Measurements from ENCODE around the gene VWA3A.
A peak's percentile ranks its signal among the peaks of the same experiment; 100 is the strongest.
"Not testable (repeated sequence)": the region's sequence is repeated elsewhere in the genome, so short reads cannot be mapped to it uniquely, and the experiment has no call there.

VWA3A gene

DNA sequence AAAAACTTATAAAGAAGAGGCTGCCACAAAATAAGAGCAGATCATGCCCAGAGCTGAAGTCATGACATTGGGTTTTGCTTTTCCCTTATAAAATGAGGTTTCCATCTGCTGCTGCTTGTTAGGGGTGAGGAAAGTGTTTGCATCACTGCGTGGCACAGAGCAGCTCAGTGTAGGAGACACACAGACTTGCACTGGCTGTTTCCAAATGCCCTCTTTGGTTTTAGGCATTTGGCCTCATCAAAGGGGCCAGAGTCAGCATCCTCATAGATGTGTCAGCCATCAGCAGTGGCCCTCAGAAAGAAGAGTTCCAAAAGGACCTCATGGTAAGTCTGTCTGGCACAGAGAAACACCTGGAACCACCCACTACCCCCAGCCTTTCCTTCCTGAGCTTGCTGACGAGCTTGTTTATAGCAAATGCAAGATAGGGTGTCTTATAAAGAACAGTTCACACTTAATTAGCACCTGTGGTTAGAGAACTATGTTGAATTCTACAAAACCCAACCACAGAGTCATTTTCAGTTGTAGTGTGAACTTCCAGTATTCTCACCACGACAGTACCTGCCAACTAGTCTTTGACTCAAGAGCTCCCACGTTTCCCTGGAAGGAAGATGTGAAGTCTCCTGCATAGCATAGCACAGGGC is 17.0 kb downstream of the VWA3A start:
- FAIRE-seq (no peak), DNase-seq (ENCODE audit: insufficient read length, low spot score) (no peak)
- TF ChIP-seq POLR2A (IDR thresholded peaks at IDR 0.05; ENCODE audit: low read depth, low read length), result no peak

DNA sequence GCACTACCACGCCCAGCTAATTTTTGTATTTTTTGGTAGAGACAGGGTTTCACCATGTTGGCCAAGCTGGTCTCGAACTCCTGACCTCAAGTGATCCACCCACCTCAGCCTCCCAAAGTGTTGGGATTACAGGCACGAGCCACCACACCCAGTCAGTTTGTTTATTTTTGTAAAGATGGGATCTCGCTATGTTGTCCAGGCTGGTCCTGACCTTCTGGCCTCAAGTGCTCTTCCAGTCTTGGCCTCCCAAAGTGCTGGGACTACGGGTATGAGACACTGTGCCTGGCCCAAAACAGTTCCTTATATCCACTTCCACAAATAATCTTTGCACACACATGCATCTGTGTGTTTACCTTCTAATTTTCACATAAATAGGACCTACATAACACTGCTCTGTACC is 19.3 kb downstream of the VWA3A start:
- DNase-seq (ENCODE audit: insufficient read length, low spot score); FAIRE-seq: not testable (repeated sequence)

DNA sequence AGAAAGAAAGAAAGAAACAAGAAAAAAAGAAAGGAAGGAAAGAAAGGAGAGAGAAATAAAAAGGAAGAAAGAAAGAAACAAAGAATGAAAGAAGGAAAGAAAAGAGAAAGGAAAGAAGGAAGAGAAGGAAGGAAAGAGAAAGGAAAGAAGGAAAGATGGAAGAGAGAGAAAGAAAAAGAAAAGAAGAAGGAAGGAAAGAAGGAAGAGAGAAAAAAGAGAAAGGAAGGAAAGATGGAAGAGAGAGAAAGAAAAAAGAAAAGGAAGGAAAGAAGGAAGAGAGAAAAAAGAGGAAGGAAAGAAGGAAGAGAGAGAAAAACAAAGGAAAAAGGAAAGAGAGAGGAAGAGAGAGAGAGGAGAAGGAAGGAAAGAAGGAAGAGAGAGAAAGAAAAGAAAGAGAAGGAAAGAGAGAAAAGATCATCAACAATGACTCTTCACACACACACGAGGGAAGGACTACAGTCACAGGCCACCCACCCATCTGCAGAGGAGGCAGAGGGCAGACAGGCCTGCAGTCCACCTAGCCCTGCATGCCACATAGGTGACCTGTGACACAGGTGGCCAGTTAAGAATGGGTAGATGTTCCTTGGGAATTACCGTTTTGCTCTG is 23.9 kb downstream of the VWA3A start:
- no peak for DNase-seq (ENCODE audit: insufficient read length, low spot score)
- FAIRE-seq, result no peak
- TF ChIP-seq POLR2A (IDR thresholded peaks at IDR 0.05; ENCODE audit: low read depth, low read length), result no peak

DNA sequence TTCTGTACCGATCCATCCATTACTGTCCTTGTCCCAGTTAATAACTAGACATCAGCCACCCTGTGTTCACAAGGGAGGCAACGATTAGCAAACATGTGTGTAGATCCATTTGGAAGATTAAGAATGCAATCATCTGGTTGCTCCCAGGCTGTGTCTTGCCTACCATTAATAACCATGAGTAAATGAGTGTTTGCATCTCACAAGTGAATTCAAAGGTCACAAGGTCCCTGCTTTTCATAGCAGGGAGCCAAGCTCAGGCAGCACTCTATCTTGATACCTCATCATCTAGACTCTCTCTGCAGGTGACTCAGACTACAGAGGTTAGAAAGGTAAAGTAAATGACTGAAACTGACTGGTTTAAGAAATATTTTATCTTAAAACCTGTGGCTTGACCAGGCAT is 25.3 kb downstream of the VWA3A start:
- DNase-seq (ENCODE audit: insufficient read length, low spot score), result no peak
- no peak for TF ChIP-seq POLR2A (IDR thresholded peaks at IDR 0.05; ENCODE audit: low read depth, low read length)

DNA sequence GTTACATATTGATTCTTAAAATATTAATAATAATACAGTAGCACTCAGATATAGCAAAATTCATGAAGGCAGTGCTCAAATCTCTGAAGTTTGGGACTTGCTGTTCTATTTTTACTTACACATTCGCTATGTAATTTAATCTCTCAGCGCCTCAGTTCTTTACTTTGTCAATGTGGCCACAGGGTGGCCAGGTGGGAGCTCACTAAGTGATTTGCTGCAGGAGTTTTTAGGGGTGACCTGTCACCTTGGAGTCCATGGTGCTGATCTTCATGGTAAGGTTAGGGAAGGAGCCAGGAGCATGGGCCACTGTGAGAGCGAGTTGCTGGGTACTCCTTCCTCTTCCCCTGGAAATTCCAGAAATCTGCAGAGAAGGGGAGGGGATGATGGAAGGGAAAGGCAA is 28.1 kb downstream of the VWA3A start:
- DNase-seq (ENCODE audit: insufficient read length, low spot score) (no peak), FAIRE-seq (no peak)
- TF ChIP-seq POLR2A (IDR thresholded peaks at IDR 0.05; ENCODE audit: low read depth, low read length), result no peak

More for the DNA sequence above, 25.3 kb downstream of the VWA3A start:
- FAIRE-seq, result no peak

DNA sequence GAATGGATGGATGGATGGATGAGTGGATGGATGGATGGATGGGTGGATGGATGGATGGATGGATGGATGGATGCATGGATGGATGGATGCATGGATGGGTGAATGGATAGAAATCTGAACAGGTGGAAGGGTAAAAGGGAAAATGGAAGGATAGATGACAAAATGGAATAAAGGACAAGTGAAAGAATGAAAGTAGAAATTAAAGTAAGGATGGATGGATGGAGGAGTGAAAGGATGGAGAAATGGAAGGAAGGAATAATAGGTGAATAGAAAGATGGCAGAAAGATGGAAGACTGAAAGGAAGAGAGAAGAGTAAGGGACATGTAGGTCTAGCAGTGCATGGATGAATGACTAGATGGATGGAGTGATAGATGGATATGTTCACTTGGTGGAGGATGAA is 29.9 kb downstream of the VWA3A start:
- FAIRE-seq (no peak), DNase-seq (ENCODE audit: insufficient read length, low spot score) (no peak)
- no peak for TF ChIP-seq POLR2A (IDR thresholded peaks at IDR 0.05; ENCODE audit: low read depth, low read length)

DNA sequence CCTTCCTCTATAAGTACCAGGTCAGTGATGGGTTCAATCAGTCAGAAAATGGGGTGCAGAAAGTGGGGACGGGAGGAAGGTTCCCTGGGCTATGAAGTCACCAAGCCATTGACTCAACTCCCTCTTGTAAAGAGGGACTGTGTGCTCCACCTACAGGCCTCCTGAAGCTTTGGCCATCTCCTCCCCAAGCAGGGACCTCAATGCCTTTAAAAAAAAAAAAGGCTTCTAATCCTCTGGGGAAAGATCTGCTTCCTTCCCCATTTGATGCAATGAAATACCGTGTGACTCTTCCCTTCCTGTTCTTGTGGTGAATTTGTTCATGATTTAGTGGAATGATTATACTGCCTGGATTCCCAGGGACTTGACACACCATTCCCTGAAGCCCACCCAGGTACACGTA is 30.8 kb downstream of the VWA3A start:
- TF ChIP-seq POLR2A (IDR thresholded peaks at IDR 0.05; ENCODE audit: low read depth, low read length), result no peak
- FAIRE-seq, result no peak
- no peak for DNase-seq (ENCODE audit: insufficient read length, low spot score)

DNA sequence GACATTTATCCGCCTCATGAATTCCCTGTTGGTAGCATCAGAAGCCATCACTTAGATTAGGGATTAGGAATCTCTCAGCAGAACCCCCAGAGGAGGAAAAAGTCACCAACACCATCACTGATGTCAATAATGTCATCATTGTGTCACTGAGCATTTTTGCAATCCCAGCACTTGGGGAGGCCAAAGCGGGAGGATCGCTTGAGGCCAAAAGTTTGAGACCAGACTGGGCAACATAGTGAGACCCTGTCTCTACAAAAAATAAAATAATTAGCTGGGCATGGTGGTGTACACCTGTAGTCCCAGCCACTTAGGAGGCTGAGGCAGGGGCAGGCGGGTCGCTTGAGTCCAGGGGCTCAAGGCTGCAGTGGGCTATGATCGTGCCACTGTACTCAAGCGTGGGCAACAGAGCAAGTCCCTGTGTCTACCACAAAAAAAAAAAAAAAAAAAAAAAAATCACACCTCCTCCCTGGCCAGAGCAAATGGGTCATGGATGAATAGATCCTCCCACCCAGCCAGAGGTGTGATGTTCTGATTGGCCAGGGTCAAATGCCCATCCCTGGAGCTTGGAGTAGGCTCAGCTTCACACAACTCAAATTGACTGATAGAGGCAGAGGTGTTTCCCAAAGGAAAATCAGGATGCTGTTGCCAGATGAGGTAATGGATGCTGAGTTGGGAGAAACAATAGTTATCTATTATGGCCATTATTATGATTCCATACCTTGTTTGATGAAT is 31.6 kb downstream of the VWA3A start:
- DNase-seq (ENCODE audit: insufficient read length, low spot score) (peak; percentile 15), FAIRE-seq (no peak)
- TF ChIP-seq POLR2A (IDR thresholded peaks at IDR 0.05; ENCODE audit: low read depth, low read length), result no peak

DNA sequence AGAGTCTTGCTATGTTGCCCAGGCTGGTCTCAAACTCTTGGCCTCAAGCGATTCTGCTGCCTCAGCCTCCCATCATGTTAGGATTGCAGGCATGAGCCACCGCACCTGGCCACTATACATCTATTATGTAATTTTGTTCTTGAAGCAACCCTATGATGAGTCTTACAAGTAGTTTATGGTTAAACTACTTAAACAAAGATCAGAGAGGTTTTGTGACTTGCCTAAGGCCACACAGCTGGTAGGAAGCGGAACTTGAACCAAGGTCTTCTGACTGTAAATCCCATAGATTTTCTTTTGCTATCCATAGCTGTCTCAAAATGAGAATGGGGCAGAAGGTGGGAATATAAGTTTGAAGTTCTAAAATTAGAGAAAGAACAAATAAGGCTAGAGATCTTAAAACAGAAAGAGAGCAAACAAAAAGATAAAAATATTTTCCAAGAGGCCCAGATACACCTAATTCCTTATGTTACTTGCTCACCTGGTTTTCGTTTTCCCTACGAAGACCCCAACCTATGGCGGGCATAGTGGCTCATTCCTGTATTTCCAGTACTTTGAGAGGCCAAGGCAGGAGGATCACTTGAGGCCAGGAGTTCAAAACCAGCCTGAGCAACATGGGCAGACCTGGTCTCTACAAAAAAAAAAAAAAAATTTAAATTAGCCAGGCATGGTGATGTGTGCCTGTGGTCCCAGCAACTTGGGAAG is 32.4 kb downstream of the VWA3A start:
- no peak for DNase-seq (ENCODE audit: insufficient read length, low spot score)
- TF ChIP-seq POLR2A (IDR thresholded peaks at IDR 0.05; ENCODE audit: low read depth, low read length), result no peak
- FAIRE-seq, result no peak

DNA sequence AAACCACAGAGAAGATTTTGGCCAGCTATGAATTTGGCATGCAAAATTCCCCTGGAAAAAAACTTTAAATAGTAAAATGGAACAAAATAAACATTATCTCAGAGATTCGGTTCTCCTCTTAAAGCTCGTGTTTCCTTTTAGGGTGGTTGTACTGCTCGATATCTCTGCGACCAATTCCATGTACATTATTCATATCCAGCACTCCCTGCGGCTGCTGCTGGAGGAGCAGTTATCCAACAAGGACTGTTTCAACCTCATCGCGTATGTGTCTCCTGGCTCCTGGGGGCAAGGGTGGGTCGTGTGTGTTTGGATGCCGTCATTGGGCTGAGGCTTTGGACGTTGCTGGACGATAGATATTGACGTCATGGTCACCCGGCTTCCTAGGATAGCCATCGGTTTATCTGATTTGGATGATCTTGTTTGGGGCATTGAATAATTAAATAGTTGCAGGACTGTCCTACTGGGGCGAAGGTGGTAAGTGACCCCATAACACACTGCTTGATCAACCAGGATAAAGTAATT is 33.8 kb downstream of the VWA3A start:
- FAIRE-seq (no peak), DNase-seq (ENCODE audit: insufficient read length, low spot score) (no peak)

DNA sequence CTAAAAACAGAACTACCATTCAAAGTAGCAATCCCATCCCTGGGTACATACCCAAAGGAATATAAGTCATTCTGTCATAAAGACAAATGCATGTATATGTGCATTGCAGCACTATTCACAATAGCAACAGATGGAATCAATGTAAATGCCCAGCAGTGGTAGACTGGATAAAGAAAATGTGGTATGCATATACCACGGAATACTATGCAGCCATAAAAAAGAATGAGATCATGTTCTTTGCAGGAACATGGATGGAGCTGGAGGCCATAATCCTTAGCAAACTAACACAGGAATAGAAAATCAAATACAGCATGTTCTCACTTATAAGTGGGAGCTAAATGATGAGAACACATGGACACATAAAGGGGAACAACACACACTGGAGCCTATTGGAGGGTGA is 36.2 kb downstream of the VWA3A start:
- DNase-seq (ENCODE audit: insufficient read length, low spot score); FAIRE-seq: not testable (repeated sequence)

More for the DNA sequence above, 33.8 kb downstream of the VWA3A start:
- TF ChIP-seq POLR2A (IDR thresholded peaks at IDR 0.05; ENCODE audit: low read depth, low read length), result no peak

DNA sequence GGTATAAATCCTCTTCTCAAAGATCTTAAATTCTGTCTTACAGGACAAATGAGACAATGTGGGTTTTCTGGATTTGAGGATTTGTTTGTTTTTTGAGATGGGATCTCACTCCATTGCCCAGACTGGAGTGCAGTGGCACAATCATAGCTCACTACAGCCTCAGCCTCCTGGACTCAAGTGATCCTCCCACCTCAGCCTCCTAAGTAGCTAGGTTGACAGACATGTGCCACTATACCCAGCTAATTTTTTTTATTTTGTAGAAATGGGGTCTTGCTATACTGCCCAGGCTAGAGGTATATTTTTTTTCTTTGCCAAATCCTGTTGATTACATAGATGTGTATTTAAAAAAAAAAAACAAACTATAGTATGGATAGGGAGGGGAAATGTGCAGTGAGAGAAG is 38.2 kb downstream of the VWA3A start:
- no peak for FAIRE-seq
- TF ChIP-seq POLR2A (IDR thresholded peaks at IDR 0.05; ENCODE audit: low read depth, low read length), result no peak
- DNase-seq (ENCODE audit: insufficient read length, low spot score), result no peak

DNA sequence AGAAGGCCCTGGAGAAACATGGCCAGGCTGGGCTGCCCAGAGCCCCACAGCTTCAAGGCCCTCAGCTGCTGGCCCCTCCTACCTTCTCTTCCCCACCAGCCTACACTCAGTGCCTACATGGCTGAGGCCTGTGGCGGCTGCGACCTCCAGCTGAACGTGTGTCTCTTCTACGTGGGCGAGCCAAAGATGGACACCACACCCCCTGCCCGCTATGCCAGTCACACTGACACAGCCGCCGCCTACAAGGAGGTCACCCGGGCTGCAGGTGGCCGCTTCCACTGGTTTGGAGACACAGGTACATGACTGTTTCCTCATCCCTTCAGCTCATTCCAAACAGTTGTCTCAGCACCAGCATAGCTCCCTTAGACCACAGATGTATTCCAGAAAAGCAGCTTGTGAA is 40.5 kb downstream of the VWA3A start:
- TF ChIP-seq POLR2A (IDR thresholded peaks at IDR 0.05; ENCODE audit: low read depth, low read length), result no peak
- DNase-seq (ENCODE audit: insufficient read length, low spot score), result no peak
- FAIRE-seq, result no peak

DNA sequence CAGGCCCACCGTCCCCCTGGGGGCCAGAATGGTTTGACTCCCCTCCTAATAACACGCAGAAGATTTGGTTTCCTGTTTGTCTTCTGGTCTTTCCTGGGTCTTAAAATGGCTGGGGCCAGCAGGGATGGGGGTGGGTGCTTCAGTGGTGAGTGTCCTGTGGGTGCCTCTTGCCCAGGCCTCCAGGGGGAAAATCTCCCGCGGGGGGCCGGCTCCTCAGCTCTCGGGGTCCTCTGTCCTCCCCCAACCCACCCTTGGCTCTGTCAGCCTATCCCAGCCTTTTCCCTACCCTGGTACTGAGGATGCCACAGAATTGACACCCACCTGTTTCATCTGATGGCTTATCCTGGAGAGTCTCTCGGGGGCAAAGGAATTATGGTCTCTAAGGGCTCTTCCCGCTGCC is 46.1 kb downstream of the VWA3A start:
- FAIRE-seq (no peak), DNase-seq (ENCODE audit: insufficient read length, low spot score) (no peak)
- TF ChIP-seq POLR2A (IDR thresholded peaks at IDR 0.05; ENCODE audit: low read depth, low read length), result no peak
